Chondrocyte (in vitro differentiated cells): ENCODE data around the gene SUGCT. TPM values are rescaled to one million over a fixed set of nuclear protein-coding genes. Genes with fewer than 3 reads are reported as not detected.

ENCODE experiments used
- DNase-seq: peaks from one replicate; pipeline ENCODE4 v3.0.0; 2021; ENCODE audit warnings: mixed read lengths, low spot score
- H3K27ac Mint-ChIP-seq: one replicate; pipeline ENCODE4 v1.8.0; 2021; ENCODE audit warnings: mild to moderate bottlenecking, moderate library complexity, mixed read lengths; ENCODE audit not compliant: unreplicated experiment
- H3K27me3 Mint-ChIP-seq: 2 replicates; pipeline ENCODE4 v1.8.0; 2021; ENCODE audit warnings: low read depth, mixed read lengths
- H3K36me3 Mint-ChIP-seq: 2 replicates; pipeline ENCODE4 v1.8.0; 2021; ENCODE audit warnings: low read depth, mixed read lengths
- H3K4me1 Mint-ChIP-seq: 2 replicates; pipeline ENCODE4 v1.8.0; 2021; ENCODE audit warnings: low read depth, mild to moderate bottlenecking, mixed read lengths
- H3K4me3 Mint-ChIP-seq: one replicate; pipeline ENCODE4 v1.8.0; 2021; ENCODE audit warnings: mild to moderate bottlenecking, moderate library complexity, mixed read lengths; ENCODE audit not compliant: unreplicated experiment
- H3K9me3 Mint-ChIP-seq: 2 replicates; pipeline ENCODE4 v1.8.0; 2021; ENCODE audit warnings: low read depth, mixed read lengths
- CTCF ChIP-seq: fragments of 200-600 bp; sonication (generic); IDR thresholded peaks from 2 replicates; pipeline ENCODE4 v1.5.0; 2021; ENCODE audit warnings: antibody characterized with exemption, mild to moderate bottlenecking, moderate library complexity
- total RNA-seq: library from RNA; stranded (reverse); gene quantifications from 3 replicates; pipeline ENCODE4 v1.2.1, GENCODE V29; 2021

Gene SUGCT
- total RNA-seq, 1 donor from 2014 or later, result 34.4 TPM

- H3K27ac Mint-ChIP-seq, result no peak overlapping the region
- no peak for DNase-seq
- H3K9me3 Mint-ChIP-seq, result no peaks in the 10 kb centered on the region
- H3K4me3 Mint-ChIP-seq, result no peak overlapping the region
- no peak for TF ChIP-seq CTCF
- H3K36me3 Mint-ChIP-seq, result peaks cover 5% of the 10 kb centered on the region
- no peaks in the 10 kb centered on the region for H3K27me3 Mint-ChIP-seq
- no peaks in the 10 kb centered on the region for H3K4me1 Mint-ChIP-seq
Measured at GRCh38 chr7:40182452-40182851, 47.6 kb downstream of the SUGCT start.

DNA sequence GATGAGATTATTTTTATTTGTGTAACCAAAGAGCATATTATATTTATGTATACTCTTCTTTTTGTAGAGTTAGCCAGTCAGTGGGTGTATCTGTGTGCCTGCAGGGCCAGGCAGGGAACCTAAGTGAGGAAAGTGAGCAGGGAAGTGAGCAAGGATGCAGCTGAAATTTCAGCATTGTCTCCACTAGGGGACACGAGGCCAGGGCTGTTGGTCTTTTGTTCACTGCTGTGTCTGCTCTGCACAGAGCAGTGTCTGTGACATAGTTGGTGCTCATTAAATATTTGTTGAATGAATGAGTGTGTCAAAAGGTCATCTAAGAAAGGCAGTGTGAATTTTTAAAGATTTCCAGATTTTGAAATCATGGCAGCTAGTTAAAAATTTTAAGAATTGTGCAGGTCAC is 51.8 kb downstream of the SUGCT start:
- H3K27me3 Mint-ChIP-seq, result no peaks in the 10 kb centered on the region
- no peak for TF ChIP-seq CTCF
- H3K9me3 Mint-ChIP-seq, result no peaks in the 10 kb centered on the region
- H3K4me1 Mint-ChIP-seq, result no peaks in the 10 kb centered on the region
- no peak overlapping the region for H3K27ac Mint-ChIP-seq
- peaks cover 6% of the 10 kb centered on the region for H3K36me3 Mint-ChIP-seq
- no peak overlapping the region for H3K4me3 Mint-ChIP-seq
- DNase-seq, result no peak

- no peak for TF ChIP-seq CTCF
- Mint-ChIP-seq H3K27me3 (no peaks in the 10 kb centered on the region), H3K27ac (no peak overlapping the region), H3K4me1 (peaks cover 11% of the 10 kb centered on the region), H3K4me3 (no peak overlapping the region), H3K36me3 (peaks cover 1% of the 10 kb centered on the region), H3K9me3 (no peaks in the 10 kb centered on the region)
- DNase-seq, result no peak
Measured at GRCh38 chr7:40192036-40192435, 57.2 kb downstream of the SUGCT start.

GRCh38 chr7:40194745-40195144 is 59.9 kb downstream of the SUGCT start:
- Mint-ChIP-seq H3K36me3 (peaks cover 1% of the 10 kb centered on the region), H3K9me3 (no peaks in the 10 kb centered on the region), H3K4me1 (peaks cover 34% of the 10 kb centered on the region), H3K27me3 (no peaks in the 10 kb centered on the region), H3K4me3 (no peak overlapping the region), H3K27ac (peak overlapping the region; percentile 62)
- no peak for DNase-seq
- TF ChIP-seq CTCF, result no peak

DNA sequence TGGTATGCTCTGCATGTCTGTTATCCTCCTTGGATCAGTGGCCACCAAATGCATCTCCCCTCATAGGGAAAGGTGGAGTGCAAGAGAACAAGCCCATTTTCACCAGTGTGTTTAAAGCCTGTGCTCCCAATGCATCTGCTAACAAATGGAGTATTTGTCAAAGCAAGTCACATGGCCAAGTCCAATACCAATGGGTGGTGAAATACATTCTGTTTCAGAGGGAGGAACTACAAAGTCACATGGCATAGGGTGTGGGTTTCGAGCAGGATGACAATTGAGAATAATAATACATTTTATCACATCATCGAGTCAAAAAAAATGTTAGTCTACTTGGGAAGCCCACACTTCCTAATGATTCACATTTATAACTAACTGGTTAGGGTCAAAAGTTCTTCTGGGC is 62.7 kb downstream of the SUGCT start:
- no peaks in the 10 kb centered on the region for H3K36me3 Mint-ChIP-seq
- no peaks in the 10 kb centered on the region for H3K9me3 Mint-ChIP-seq
- no peak for TF ChIP-seq CTCF
- no peak overlapping the region for H3K4me3 Mint-ChIP-seq
- H3K27ac Mint-ChIP-seq, result no peak overlapping the region
- peaks cover 62% of the 10 kb centered on the region for H3K4me1 Mint-ChIP-seq
- H3K27me3 Mint-ChIP-seq, result no peaks in the 10 kb centered on the region
- no peak for DNase-seq
